GM13976 (cell line): Measurements from ENCODE around the gene PHOSPHO2.

Source experiments
- DNase-seq: peaks from one replicate; pipeline ENCODE4 v3.0.0; 2012; ENCODE audit warnings: low spot score
- in situ Hi-C: fragments of 300-500 bp; cut with MboI; formaldehyde crosslinking; loops from one replicate; pipeline ENCODE4 v1.12.0; 2022; ENCODE audit warnings: low sequenced_read_pairs, mixed read lengths, inconsistent platforms; ENCODE audit not compliant: unreplicated experiment
- TF ChIP-seq, protein P1 (sequence below): IDR thresholded peaks from 2 replicates; pipeline ENCODE4 v1.5.1; 2012; ENCODE audit warnings: borderline replicate concordance, mild to moderate bottlenecking; ENCODE audit not compliant: insufficient read depth; ENCODE audit errors: extremely low read depth, missing control alignments, control extremely low read depth

PHOSPHO2 gene

GRCh38 chr2:169659320-169659719 is 34.9 kb upstream of the PHOSPHO2 start:
- no peak for DNase-seq
- TF ChIP-seq, protein P1, sequence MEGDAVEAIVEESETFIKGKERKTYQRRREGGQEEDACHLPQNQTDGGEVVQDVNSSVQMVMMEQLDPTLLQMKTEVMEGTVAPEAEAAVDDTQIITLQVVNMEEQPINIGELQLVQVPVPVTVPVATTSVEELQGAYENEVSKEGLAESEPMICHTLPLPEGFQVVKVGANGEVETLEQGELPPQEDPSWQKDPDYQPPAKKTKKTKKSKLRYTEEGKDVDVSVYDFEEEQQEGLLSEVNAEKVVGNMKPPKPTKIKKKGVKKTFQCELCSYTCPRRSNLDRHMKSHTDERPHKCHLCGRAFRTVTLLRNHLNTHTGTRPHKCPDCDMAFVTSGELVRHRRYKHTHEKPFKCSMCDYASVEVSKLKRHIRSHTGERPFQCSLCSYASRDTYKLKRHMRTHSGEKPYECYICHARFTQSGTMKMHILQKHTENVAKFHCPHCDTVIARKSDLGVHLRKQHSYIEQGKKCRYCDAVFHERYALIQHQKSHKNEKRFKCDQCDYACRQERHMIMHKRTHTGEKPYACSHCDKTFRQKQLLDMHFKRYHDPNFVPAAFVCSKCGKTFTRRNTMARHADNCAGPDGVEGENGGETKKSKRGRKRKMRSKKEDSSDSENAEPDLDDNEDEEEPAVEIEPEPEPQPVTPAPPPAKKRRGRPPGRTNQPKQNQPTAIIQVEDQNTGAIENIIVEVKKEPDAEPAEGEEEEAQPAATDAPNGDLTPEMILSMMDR, result no peak
- in situ Hi-C loops, result no loop called here

- in situ Hi-C loops, result no loop called here
- TF ChIP-seq, protein P1, result no peak
- no peak for DNase-seq
Observed at GRCh38 chr2:169661265-169661664, 33.0 kb upstream of the PHOSPHO2 start.

- no peak for DNase-seq
- TF ChIP-seq, protein P1, result no peak
- in situ Hi-C loops, result no loop called here
Observed at GRCh38 chr2:169662744-169663143, 31.5 kb upstream of the PHOSPHO2 start.

GRCh38 chr2:169663247-169663646 is 31.0 kb upstream of the PHOSPHO2 start:
- DNase-seq, result no peak
- TF ChIP-seq, protein P1, result no peak
- in situ Hi-C loops, result no loop called here

DNA sequence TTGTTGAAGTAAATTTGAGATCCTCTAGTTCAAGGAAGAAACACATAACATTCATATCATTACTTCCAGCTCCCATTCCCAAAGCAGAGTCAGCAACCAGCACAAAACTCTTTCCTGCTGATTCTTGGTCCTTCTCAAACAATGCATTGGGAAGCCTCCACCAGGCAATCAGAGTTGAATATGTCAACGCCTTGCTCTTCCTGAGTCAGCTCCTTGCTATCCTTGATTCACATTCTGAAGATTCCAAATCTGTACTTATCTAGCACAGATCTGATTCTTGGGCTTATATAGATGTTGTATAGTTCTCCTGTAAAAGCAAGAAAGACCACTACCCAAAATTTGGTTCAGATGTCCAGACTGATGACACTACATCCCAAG is 29.7 kb upstream of the PHOSPHO2 start:
- TF ChIP-seq, protein P1, result no peak
- in situ Hi-C loops, result no loop called here
- no peak for DNase-seq

DNA sequence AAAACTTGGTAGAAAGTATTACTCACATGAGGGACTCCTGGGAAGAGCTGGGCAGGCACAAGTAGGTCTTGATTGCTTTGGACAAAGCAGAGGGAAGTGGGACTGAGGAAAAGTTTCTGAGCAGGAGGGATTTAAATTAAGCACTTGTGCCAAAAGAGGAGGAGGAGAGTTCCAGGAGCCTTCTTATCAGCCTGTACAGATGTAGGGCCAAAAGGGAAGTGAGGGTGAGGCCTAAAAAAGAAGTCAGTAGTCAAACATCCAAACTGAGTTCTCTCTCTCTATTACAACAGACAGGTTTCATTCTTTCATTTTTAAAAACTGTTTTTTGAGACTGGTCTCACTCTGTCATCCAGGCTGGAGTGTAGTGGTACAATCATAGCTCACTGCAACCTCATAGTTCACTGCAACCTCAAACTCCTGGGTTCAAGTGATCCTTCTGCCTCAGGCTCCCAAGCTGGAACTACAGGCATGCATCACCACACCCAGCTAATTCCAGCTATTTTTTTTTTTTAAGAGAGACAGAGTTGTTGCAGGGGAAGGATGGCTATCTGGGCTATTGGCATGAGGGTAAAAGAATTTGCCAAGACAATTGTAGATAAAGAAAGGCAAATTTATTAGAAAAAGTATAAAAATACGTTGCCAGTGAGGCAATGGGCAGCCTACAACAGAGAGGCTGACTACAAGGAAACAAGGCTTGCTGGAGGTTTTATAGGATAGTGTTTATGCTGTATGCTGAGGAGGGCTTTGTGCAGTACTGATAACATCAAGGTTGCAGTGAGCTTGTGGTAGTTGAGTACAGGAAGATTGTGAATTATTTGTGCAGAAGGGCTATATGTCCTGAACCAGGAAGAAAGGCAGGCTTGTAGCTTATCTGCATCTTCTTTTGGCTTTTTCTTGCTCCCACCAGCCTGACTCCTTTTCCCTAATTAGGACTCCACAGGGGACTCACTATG is 29.0 kb upstream of the PHOSPHO2 start:
- no peak for DNase-seq
- TF ChIP-seq, protein P1, result no peak
- in situ Hi-C loops, result no loop called here
